Spleen (tissue), 11 donors: ENCODE results near the gene MEGF6. TPM values are rescaled to one million over a fixed set of nuclear protein-coding genes. Genes with fewer than 3 reads are reported as not detected.

ENCODE experiments used
- DNase-seq: peaks from one replicate; pipeline ENCODE4 v3.0.0-alpha.2; 2020
- H3K27ac ChIP-seq, 8 donors: fragments of 200-600 bp; sonication (generic) in 7 of 8; 1 replicate in 4 of 8; 2 replicates in 4 of 8; pipeline versions ENCODE4 v1.5.0 to v1.8.0; 2016 to 2021; ENCODE audit warnings: inconsistent platforms in 4 of 8, mild to moderate bottlenecking in 4 of 8, moderate library complexity in 1 of 8
- H3K27me3 ChIP-seq, 7 donors: fragments of 200-600 bp; sonication (generic) in 6 of 7; replicated peaks in 1 of 7; 1 replicate in 4 of 7; 2 replicates in 3 of 7; pipeline versions ENCODE4 v1.5.0 to v1.8.0; 2016 to 2021; ENCODE audit warnings: inconsistent platforms in 3 of 7, mild to moderate bottlenecking in 1 of 7
- H3K36me3 ChIP-seq, 6 donors: fragments of 200-600 bp; sonication (generic) in 5 of 6; 1 replicate in 4 of 6; 2 replicates in 2 of 6; pipeline versions ENCODE4 v1.5.0 to v1.8.0; 2016 to 2021; ENCODE audit warnings: inconsistent platforms in 2 of 6
- H3K4me1 ChIP-seq, 6 donors: fragments of 200-600 bp; sonication (generic) in 5 of 6; 1 replicate in 3 of 6; 2 replicates in 3 of 6; pipeline versions ENCODE4 v1.5.0 to v1.8.0; 2016 to 2021; ENCODE audit warnings: inconsistent platforms in 3 of 6
- H3K4me3 ChIP-seq, 8 donors: fragments of 200-600 bp; sonication (generic) in 7 of 8; 1 replicate in 4 of 8; 2 replicates in 4 of 8; pipeline versions ENCODE4 v1.5.0 to v1.8.0; 2016 to 2021; ENCODE audit warnings: inconsistent platforms in 4 of 8, mild to moderate bottlenecking in 4 of 8, moderate library complexity in 2 of 8
- H3K9me3 ChIP-seq, 8 donors: fragments of 200-600 bp; sonication (generic) in 7 of 8; 1 replicate in 4 of 8; 2 replicates in 4 of 8; pipeline versions ENCODE4 v1.5.0 to v1.8.0; 2016 to 2021; ENCODE audit warnings: inconsistent platforms in 4 of 8
- POLR2A ChIP-seq, 3 donors: fragments of 450-650 bp; IDR thresholded peaks; one replicate each; pipeline ENCODE4 v1.5.1; 2017; ENCODE audit warnings: antibody characterized with exemption in 3 of 3, mild to moderate bottlenecking in 1 of 3
- POLR2AphosphoS5 ChIP-seq, 3 donors: sonication (generic); formaldehyde crosslinking; IDR thresholded peaks; one replicate each; pipeline ENCODE4 v1.5.1; 2017; ENCODE audit warnings: antibody characterized with exemption in 3 of 3
- WGBS, 5 donors: extraction: QIAGEN DNeasy Blood & Tissue Kit in 3 of 5; methylation state at CpG; one replicate each; pipeline versions ENCODE4 v1.1.5 to v1.1.7; 2013 to 2018; 5-methylcytosine and 5-hydroxymethylcytosine counted together
- intact Hi-C: fragments of 100-400 bp; cut with DNase I; formaldehyde crosslinking; loops from one replicate; pipeline ENCODE4 v1.15.0; 2023; ENCODE audit warnings: low total_unique reads
- polyA plus RNA-seq, 3 donors: library from polyadenylated mRNA; stranded (reverse); fragments of 200-250 nt; gene quantifications; one replicate each; pipeline ENCODE4 v1.2.1, GENCODE V29; 2013
- total RNA-seq, 7 donors: library from RNA; depleted of rRNA in 3 of 7; stranded (reverse); fragments of >200 nt in 3 of 7; fragmentation: NEBNext Ultra II Directional in 4 of 7; extraction: Animal tissue kit (Norgen Biotek cat#: 25700) in 4 of 7; gene quantifications; one replicate each; pipeline versions ENCODE4 v1.1.0 to v1.2.1, GENCODE V29; 2016 to 2021
- TF ChIP-seq, protein P1 (sequence below), 11 experiments: fragments of 200-600 bp in 7 of 11; fragments of 450-650 bp in 4 of 11; sonication (generic) in 4 of 11; IDR thresholded peaks in 8 of 11; conservative IDR thresholded peaks in 3 of 11; 1 replicate in 7 of 11; 2 replicates in 4 of 11; pipeline versions ENCODE4 v1.4.0 to v1.8.0; 2016 to 2021; ENCODE audit warnings: antibody characterized with exemption in 11 of 11, inconsistent platforms in 4 of 11, mild to moderate bottlenecking in 1 of 11
- donor health status: healthy with polysubstance abuse.
- donor health status: DM: no; HTN: no; CAD: no; lungs with moderate emphysema.
- donor health status: DM: no; HTN: no; CAD: no.
- donor health status: Bipolar disorder and iron deficiency.
- donor health status: healthy.
- donor health status: DM: no; HTN: no; CAD: no.
- donor health status: DM: yes; HTN: yes; CAD: no.

The MEGF6 gene
- total and polyA plus RNA-seq, 10 donors: 8.7 to 39.5 (median 20.3) TPM

DNA sequence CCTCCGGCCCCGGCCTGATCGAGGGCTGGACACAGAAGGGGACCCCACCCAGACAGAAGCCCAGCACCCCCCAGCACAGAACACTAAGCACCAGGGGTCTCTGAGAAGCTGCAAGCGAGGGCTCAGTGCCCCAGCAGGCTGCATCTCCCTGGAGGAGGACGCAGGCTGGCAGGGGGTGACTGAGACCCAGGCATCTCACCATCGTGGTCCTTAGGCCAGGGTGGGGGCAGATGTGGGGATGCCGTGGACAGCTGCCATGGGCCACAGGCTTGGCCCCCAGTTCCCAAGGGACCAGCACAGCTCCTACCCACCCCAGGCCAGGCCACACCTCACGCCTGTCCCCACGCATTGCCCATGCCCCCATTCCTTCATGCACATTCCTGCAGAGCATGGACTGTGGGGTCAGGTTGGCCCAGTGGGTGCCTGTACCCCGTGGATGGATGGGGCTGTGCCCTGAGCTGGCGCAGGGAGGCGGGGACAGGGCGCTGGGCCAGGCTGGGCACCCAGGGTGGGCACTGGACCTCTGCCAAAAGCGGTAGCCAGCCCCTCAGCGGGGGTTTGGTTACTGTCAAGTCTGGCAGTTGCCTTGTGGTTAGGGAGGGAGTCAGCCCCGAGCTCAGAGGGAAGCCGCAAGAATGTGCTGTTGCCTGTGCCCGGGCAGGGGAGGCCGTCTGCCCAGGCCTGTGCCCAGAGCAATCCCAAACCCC lies 95.4 kb downstream of the MEGF6 start:
- Histone ChIP-seq H3K36me3 (peaks cover 0 to 33% (median 0%) of the 10 kb centered on the region in 6 donors), H3K4me1 (no peaks in the 10 kb centered on the region), H3K27me3 (no peaks in the 10 kb centered on the region), H3K4me3 (no peak overlapping the region), H3K9me3 (peaks cover 0 to 5% (median 0%) of the 10 kb centered on the region in 8 donors), H3K27ac (no peak overlapping the region)
- intact Hi-C loops: no loop called here
- TF ChIP-seq POLR2AphosphoS5 (IDR thresholded peaks at IDR 0.05): no peak
- TF ChIP-seq, protein P1, sequence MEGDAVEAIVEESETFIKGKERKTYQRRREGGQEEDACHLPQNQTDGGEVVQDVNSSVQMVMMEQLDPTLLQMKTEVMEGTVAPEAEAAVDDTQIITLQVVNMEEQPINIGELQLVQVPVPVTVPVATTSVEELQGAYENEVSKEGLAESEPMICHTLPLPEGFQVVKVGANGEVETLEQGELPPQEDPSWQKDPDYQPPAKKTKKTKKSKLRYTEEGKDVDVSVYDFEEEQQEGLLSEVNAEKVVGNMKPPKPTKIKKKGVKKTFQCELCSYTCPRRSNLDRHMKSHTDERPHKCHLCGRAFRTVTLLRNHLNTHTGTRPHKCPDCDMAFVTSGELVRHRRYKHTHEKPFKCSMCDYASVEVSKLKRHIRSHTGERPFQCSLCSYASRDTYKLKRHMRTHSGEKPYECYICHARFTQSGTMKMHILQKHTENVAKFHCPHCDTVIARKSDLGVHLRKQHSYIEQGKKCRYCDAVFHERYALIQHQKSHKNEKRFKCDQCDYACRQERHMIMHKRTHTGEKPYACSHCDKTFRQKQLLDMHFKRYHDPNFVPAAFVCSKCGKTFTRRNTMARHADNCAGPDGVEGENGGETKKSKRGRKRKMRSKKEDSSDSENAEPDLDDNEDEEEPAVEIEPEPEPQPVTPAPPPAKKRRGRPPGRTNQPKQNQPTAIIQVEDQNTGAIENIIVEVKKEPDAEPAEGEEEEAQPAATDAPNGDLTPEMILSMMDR (IDR thresholded peaks at IDR 0.05 in 8 of 11, conservative IDR thresholded peaks at IDR 0.05 in 3 of 11): no peak
- no peak for TF ChIP-seq POLR2A (IDR thresholded peaks at IDR 0.05)
- WGBS, 5 donors: 50 to 66% (median 58%) methylated on average over 13 to 19 of the region's 19 CpGs
- no peak for DNase-seq

DNA sequence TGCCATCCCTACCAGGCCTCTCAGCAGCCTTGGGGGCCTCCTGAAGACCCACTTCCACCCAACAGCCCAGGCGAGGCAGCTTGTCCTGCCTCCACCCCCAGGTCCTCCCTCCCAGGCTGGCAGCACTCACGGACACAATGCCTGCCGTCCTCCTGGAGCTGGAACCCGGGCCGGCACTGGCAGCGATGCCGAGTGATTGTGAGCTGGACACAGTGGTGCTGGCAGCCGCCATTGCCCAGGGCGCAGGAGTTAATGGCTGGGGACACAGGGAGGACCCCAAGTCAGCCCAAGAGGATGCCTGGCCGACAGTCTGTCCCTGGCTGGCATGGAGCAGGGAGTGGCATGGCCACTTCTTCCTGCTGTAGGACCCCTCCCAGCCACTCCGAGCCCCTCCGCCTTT lies 96.0 kb downstream of the MEGF6 start:
- Histone ChIP-seq H3K4me1 (no peaks in the 10 kb centered on the region), H3K4me3 (no peak overlapping the region), H3K36me3 (peaks cover 0 to 28% (median 0%) of the 10 kb centered on the region in 6 donors), H3K9me3 (peaks cover 0 to 5% (median 0%) of the 10 kb centered on the region in 8 donors), H3K27me3 (no peaks in the 10 kb centered on the region), H3K27ac (no peak overlapping the region)
- no peak for DNase-seq
- intact Hi-C loops: no loop called here
- TF ChIP-seq, protein P1 (IDR thresholded peaks at IDR 0.05 in 8 of 11, conservative IDR thresholded peaks at IDR 0.05 in 3 of 11): no peak
- no peak for TF ChIP-seq POLR2A (IDR thresholded peaks at IDR 0.05)
- no peak for TF ChIP-seq POLR2AphosphoS5 (IDR thresholded peaks at IDR 0.05)
- whole genome bisulfite sequencing, 5 donors: 89 to 92% (median 91%) methylated on average over 3 to 12 of the region's 12 CpGs

DNA sequence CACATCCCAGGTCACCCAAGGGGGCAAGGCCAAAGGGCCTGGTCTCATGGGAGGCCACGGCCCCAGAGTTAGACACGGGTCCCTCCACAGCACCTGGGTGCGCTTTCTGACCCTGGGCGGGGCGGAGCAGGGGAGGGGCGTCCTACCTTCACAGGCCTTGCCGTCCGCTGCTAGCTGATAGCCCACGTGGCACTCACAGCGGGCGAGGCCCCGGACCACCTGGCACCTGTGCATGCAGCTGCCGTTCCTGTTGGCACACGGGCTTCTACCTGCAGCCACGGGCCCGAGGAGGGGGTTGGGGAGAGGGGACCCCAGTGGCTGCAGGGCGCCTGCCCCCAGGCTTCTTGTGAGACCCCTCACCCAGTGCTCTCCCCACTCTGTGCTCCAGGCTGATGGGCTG lies 96.9 kb downstream of the MEGF6 start:
- peaks cover 0 to 23% (median 0%) of the 10 kb centered on the region in 6 donors for H3K36me3 ChIP-seq
- no peak for DNase-seq
- no peaks in the 10 kb centered on the region for H3K4me1 ChIP-seq
- intact Hi-C loops: no loop called here
- peaks cover 0 to 5% (median 0%) of the 10 kb centered on the region in 8 donors for H3K9me3 ChIP-seq
- WGBS, 5 donors: 89 to 95% (median 93%) methylated on average over 6 to 17 of the region's 17 CpGs; no CpG with 5 or more reads in 1 of the 5 donors
- H3K27me3 ChIP-seq: no peaks in the 10 kb centered on the region
- no peak overlapping the region for H3K27ac ChIP-seq
- TF ChIP-seq, protein P1 (IDR thresholded peaks at IDR 0.05 in 8 of 11, conservative IDR thresholded peaks at IDR 0.05 in 3 of 11): no peak
- TF ChIP-seq POLR2AphosphoS5 (IDR thresholded peaks at IDR 0.05) (no peak), POLR2A (IDR thresholded peaks at IDR 0.05) (no peak)
- no peak overlapping the region for H3K4me3 ChIP-seq

DNA sequence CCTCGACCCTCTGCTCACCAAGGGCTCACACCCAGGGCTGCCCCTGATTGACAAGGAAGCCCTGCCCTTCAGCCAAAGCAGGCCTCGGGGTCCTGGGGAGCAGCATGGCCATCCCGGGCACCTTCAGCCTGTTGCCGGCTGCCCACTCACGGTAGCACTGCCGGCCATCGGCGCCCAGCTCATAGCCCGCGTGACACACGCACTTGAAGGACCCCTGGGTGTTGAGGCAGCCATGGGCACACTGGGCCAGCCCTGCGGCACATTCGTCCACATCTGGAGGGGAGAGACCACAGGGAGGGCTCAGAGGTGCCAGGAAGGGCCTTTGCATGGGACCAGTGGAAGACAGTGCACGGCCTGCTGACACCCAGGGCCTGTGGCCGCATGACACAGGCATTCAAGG lies 99.5 kb downstream of the MEGF6 start:
- WGBS, 5 donors: 91 to 97% (median 94%) methylated on average over 6 to 15 of the region's 15 CpGs
- no peak for TF ChIP-seq POLR2A (IDR thresholded peaks at IDR 0.05)
- no peak for TF ChIP-seq POLR2AphosphoS5 (IDR thresholded peaks at IDR 0.05)
- TF ChIP-seq, protein P1 (IDR thresholded peaks at IDR 0.05 in 8 of 11, conservative IDR thresholded peaks at IDR 0.05 in 3 of 11): no peak
- Histone ChIP-seq H3K4me3 (no peak overlapping the region), H3K9me3 (no peaks in the 10 kb centered on the region), H3K36me3 (peaks cover 0 to 47% (median 2%) of the 10 kb centered on the region in 6 donors), H3K4me1 (no peaks in the 10 kb centered on the region), H3K27ac (no peak overlapping the region), H3K27me3 (no peaks in the 10 kb centered on the region)
- intact Hi-C loops: no loop called here
- no peak for DNase-seq
